Effector memory CD4-positive, alpha-beta T cell (primary cell): ENCODE measurements around the gene OTOP3.

Experiments used
- DNase-seq, 3 donors: peaks; one replicate each; pipeline ENCODE4 v3.0.0-alpha.2; 2020
- H3K27ac ChIP-seq: 2 replicates; pipeline ENCODE4 v1.7.0; 2013; ENCODE audit warnings: mild to moderate bottlenecking, low read length, moderate library complexity; ENCODE audit not compliant: insufficient read depth, poor library complexity, severe bottlenecking
- H3K27me3 ChIP-seq: replicated peaks from 2 replicates; pipeline ENCODE4 v1.7.0; 2013; ENCODE audit warnings: mild to moderate bottlenecking, low read length; ENCODE audit not compliant: insufficient read depth, control insufficient read depth, poor library complexity, severe bottlenecking
- H3K36me3 ChIP-seq: 2 replicates; pipeline ENCODE4 v1.7.0; 2013; ENCODE audit warnings: mild to moderate bottlenecking, low read length, moderate library complexity; ENCODE audit not compliant: control insufficient read depth, insufficient read depth
- H3K4me1 ChIP-seq: 2 replicates; pipeline ENCODE4 v1.7.0; 2013; ENCODE audit warnings: low read length, mild to moderate bottlenecking; ENCODE audit not compliant: control insufficient read depth, insufficient read depth, poor library complexity, severe bottlenecking
- H3K4me3 ChIP-seq: 2 replicates; pipeline ENCODE4 v1.7.0; 2013; ENCODE audit warnings: low read length, low read depth, mild to moderate bottlenecking; ENCODE audit not compliant: insufficient read depth, poor library complexity, severe bottlenecking
- H3K9me3 ChIP-seq: 2 replicates; pipeline ENCODE4 v1.7.0; 2013; ENCODE audit warnings: mild to moderate bottlenecking, low read length, moderate library complexity; ENCODE audit not compliant: control insufficient read depth

Gene OTOP3

GRCh38 chr17:74971069-74971841, 35.6 kb downstream of the OTOP3 start:
- no peak for DNase-seq
- Histone ChIP-seq H3K4me3 (peak overlapping the region; percentile 78), H3K27ac (no peak overlapping the region), H3K36me3 (no peaks in the 10 kb centered on the region), H3K9me3 (no peaks in the 10 kb centered on the region), H3K4me1 (peaks cover 10% of the 10 kb centered on the region), H3K27me3 (no peaks in the 10 kb centered on the region)

DNA sequence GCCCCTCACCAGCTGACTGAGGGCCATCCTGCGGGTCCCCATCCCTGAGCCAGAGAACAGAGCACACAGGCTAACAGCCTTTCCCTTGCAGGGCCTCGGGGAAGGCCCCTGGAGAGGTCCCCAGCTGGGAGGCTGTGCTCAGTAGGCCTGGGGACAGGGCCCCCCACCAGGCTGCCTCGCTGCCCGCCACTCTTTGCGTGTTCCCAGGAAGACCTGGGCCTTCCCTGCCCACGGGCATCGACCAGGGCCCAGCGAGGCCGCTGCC, 36.1 kb downstream of the OTOP3 start:
- Histone ChIP-seq H3K4me3 (peak overlapping the region; percentile 78), H3K9me3 (no peaks in the 10 kb centered on the region), H3K4me1 (peaks cover 10% of the 10 kb centered on the region), H3K27ac (no peak overlapping the region), H3K27me3 (no peaks in the 10 kb centered on the region), H3K36me3 (no peaks in the 10 kb centered on the region)
- DNase-seq, result no peak

DNA sequence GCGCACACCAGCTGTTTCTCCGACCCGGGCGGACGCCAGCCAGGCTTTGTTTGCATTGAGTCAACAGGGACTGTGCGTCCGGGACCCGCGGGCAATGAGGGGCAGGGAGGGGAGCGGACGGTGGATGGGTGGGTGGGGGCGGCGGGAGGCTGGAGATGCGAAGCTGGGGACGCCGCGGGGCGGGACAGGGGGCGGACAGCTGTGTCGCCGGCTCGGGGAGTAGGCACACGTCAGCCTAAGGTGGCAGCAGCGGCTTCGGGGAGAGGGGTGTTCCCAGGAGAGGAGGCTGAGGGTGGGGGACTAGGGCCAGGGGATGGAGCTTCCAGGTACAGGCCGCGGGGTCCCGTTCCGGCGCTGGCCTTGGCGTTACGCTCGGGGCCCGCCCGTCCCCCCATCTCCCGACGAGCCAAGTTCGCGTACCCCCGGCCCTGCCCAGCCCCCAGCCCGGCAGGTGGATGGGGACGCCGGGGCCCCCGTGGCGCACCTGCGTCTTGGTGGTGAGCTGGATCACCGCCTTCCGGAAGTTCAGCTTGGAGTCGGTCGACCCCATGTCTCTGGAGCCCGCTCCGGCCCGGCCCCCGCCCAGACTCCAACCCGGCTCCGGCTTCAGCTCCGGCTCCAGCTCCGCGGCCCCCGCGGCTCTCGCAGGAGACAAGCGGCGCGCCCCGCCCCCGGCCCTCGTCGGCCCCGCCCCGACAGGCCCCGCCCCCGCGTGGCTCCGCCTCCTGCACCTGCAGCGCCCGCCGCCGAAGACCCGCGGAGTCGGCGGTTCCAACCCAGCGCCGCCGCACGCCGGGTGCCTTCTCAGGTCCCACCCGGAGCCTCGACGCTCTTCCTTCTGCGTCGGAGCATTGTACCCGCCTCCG, 36.6 kb downstream of the OTOP3 start, which contains the start of gene HID1:
Gene HID1, minus strand, starts transcription at position 653 of the 866 bp plus-strand sequence. Its CDS starts 103 bp downstream, at position 550.
- H3K4me3 ChIP-seq, result peak within 1 kb of the TSS; percentile 78
- peaks cover 10% of the 10 kb centered on the region for H3K4me1 ChIP-seq
- H3K9me3 ChIP-seq, result no peaks in the 10 kb centered on the region
- DNase-seq, result peak; percentile 76 to 78 (median 78)
- H3K36me3 ChIP-seq, result no peaks in the 10 kb centered on the region
- H3K27me3 ChIP-seq, result no peaks in the 10 kb centered on the region
- H3K27ac ChIP-seq, result no peak within 1 kb of the TSS

DNA sequence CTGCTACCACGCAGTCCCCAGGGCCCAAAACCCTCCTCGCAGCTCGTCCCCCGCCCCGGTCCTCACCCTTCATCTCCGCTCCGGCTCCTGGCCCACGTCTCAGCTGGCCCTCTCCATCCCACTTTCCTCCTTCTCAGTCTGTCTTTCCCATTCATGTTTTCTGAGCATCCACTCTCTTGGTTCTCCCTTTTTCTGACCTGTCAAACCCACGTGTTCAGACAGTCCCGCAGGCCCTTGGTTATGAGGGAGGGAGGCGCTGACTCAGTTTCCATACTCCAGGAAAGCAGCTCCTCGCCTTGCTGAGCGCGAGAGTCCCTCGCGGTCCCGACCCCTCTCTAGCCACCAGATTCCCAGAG, 37.3 kb downstream of the OTOP3 start:
- no peaks in the 10 kb centered on the region for H3K36me3 ChIP-seq
- no peak for DNase-seq
- peaks cover 10% of the 10 kb centered on the region for H3K4me1 ChIP-seq
- peak overlapping the region; percentile 78 for H3K4me3 ChIP-seq
- H3K27ac ChIP-seq, result no peak overlapping the region
- H3K9me3 ChIP-seq, result no peaks in the 10 kb centered on the region
- H3K27me3 ChIP-seq, result no peaks in the 10 kb centered on the region

GRCh38 chr17:74975943-74976342, 40.2 kb downstream of the OTOP3 start:
- no peak overlapping the region for H3K4me3 ChIP-seq
- no peaks in the 10 kb centered on the region for H3K36me3 ChIP-seq
- H3K9me3 ChIP-seq, result no peaks in the 10 kb centered on the region
- H3K27ac ChIP-seq, result no peak overlapping the region
- no peak for DNase-seq
- no peaks in the 10 kb centered on the region for H3K27me3 ChIP-seq
- H3K4me1 ChIP-seq, result peaks cover 11% of the 10 kb centered on the region

DNA sequence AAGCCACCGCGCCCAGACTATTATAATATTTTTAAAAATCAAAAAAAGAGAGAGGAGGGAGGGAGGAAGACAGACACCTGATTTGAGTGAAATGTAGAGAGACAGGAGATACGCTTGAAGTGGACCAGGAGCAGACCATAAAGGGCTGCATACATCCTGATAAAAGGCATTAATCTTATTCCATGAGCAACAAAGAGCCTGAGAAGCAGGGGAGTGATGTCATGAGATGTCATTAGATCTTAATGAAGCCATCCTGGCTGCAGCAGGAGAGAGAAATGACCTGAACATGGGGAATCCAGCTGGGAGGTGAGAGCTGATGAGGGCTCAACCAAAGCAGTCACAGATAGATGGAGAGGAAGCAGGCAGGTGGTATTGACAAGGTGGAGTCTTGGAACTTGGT, 42.1 kb downstream of the OTOP3 start:
- no peaks in the 10 kb centered on the region for H3K27me3 ChIP-seq
- no peaks in the 10 kb centered on the region for H3K9me3 ChIP-seq
- no peak overlapping the region for H3K4me3 ChIP-seq
- H3K36me3 ChIP-seq, result no peaks in the 10 kb centered on the region
- peaks cover 22% of the 10 kb centered on the region for H3K4me1 ChIP-seq
- no peak overlapping the region for H3K27ac ChIP-seq
- DNase-seq, result no peak

- H3K27ac ChIP-seq, result no peak overlapping the region
- no peak overlapping the region for H3K4me3 ChIP-seq
- no peaks in the 10 kb centered on the region for H3K27me3 ChIP-seq
- H3K9me3 ChIP-seq, result no peaks in the 10 kb centered on the region
- H3K36me3 ChIP-seq, result no peaks in the 10 kb centered on the region
- no peak for DNase-seq
- H3K4me1 ChIP-seq, result peaks cover 18% of the 10 kb centered on the region
Observed at GRCh38 chr17:74978240-74978639, 42.5 kb downstream of the OTOP3 start.

DNA sequence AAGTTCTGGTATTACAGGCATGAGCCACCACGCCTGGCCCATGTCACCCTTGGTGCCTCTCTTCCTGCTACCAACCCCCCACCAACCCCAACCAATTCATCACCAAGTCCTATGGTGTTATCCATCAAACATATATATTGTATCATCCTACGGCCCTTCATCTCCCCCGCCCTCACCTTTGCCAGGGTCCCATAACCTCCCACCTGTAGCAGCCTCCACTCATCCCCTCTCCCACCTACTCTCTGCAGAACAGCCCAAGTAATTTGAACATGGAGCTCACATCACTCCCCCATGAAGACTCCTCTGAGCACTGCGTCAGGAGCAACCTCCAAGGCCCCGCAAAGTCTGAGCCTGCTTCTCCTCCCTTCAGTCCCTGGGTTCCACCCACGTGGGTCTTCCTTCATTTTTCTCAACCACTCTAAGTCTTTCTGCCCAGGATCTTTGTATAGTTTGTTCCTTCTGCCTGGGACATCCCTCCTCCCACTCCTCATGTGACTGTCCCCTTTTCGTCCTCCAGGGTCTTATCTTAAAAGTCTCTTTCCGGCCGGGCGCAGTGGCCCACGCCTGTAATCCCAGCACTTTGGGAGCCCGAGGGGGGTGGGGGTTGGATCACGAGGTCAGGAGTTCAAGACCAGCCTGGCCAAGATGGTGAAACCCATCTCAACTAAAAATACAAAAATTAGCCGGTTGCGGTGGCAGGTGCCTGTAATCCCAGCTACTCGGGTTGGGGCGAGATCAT, 43.9 kb downstream of the OTOP3 start:
- no peak for DNase-seq
- Histone ChIP-seq H3K27me3 (no peaks in the 10 kb centered on the region), H3K27ac (no peak overlapping the region), H3K9me3 (no peaks in the 10 kb centered on the region), H3K4me1 (peaks cover 18% of the 10 kb centered on the region), H3K36me3 (no peaks in the 10 kb centered on the region), H3K4me3 (no peak overlapping the region)

- H3K27ac ChIP-seq, result peak overlapping the region; percentile 48
Observed at GRCh38 chr17:74981318-74981978, 45.8 kb downstream of the OTOP3 start.

More at GRCh38 chr17:74981318-74981978, 45.8 kb downstream of the OTOP3 start:
- no peaks in the 10 kb centered on the region for H3K9me3 ChIP-seq
- DNase-seq, result no peak
- H3K4me3 ChIP-seq, result peak overlapping the region; percentile 56
- no peaks in the 10 kb centered on the region for H3K36me3 ChIP-seq
- H3K27me3 ChIP-seq, result no peaks in the 10 kb centered on the region
- peaks cover 18% of the 10 kb centered on the region for H3K4me1 ChIP-seq
